Fibroblast of villous mesenchyme (primary cell): ENCODE results near the gene MRPS24. TPM values are rescaled to one million over a fixed set of nuclear protein-coding genes. Genes with fewer than 3 reads are reported as not detected.

Source experiments
- DNase-seq: peaks from one replicate; pipeline ENCODE4 v3.0.0-alpha.2; 2010; ENCODE audit warnings: low read depth
- H3K4me3 ChIP-seq: 2 replicates; pipeline ENCODE4 v1.5.1; 2011; ENCODE audit warnings: low read depth, mild to moderate bottlenecking, low read length
- CTCF ChIP-seq: IDR thresholded peaks from 2 replicates; pipeline ENCODE4 v1.5.1; 2012; ENCODE audit warnings: low read depth, mild to moderate bottlenecking, low read length; ENCODE audit not compliant: insufficient read depth
- total RNA-seq: library from RNA; depleted of rRNA; stranded (reverse); fragments of >200 nt; gene quantifications from 2 replicates; pipeline ENCODE4 v1.2.3, GENCODE V29; 2012

The MRPS24 gene
- total RNA-seq, 1 donor: 112 TPM

GRCh38 chr7:43856316-43856715, 13.0 kb downstream of the MRPS24 start:
- TF ChIP-seq CTCF: no peak
- DNase-seq: no peak
- H3K4me3 ChIP-seq: no peak overlapping the region

- no peak for TF ChIP-seq CTCF
- no peak overlapping the region for H3K4me3 ChIP-seq
- DNase-seq: no peak
Measured at GRCh38 chr7:43855176-43855575, 14.1 kb downstream of the MRPS24 start.

GRCh38 chr7:43851805-43852204, 17.5 kb downstream of the MRPS24 start:
- no peak overlapping the region for H3K4me3 ChIP-seq
- DNase-seq: no peak
- no peak for TF ChIP-seq CTCF

GRCh38 chr7:43850348-43851116, 18.8 kb downstream of the MRPS24 start:
- H3K4me3 ChIP-seq: no peak overlapping the region
- no peak for DNase-seq
- TF ChIP-seq CTCF: no peak

- no peak for TF ChIP-seq CTCF
- DNase-seq: no peak
- H3K4me3 ChIP-seq: no peak overlapping the region
Measured at GRCh38 chr7:43849047-43849446, 20.3 kb downstream of the MRPS24 start.

GRCh38 chr7:43847496-43847895, 21.8 kb downstream of the MRPS24 start:
- H3K4me3 ChIP-seq: no peak overlapping the region
- DNase-seq: no peak
- no peak for TF ChIP-seq CTCF

- no peak for DNase-seq
- no peak for TF ChIP-seq CTCF
- no peak overlapping the region for H3K4me3 ChIP-seq
Measured at GRCh38 chr7:43844662-43845061, 24.7 kb downstream of the MRPS24 start.
